NT2/D1 (cell line): ENCODE data around the gene GAS7.

Experiments
- SUZ12 ChIP-seq: IDR thresholded peaks from 2 replicates; pipeline ENCODE4 v1.6.1; 2011; ENCODE audit not compliant: insufficient read length, insufficient read depth; ENCODE audit errors: extremely low read depth
- YY1 ChIP-seq: IDR thresholded peaks from 2 replicates; pipeline ENCODE4 v1.6.1; 2011; ENCODE audit not compliant: insufficient read length, insufficient read depth
- ZNF274 ChIP-seq: IDR thresholded peaks from 2 replicates; pipeline ENCODE4 v1.6.1; 2011; ENCODE audit warnings: mild to moderate bottlenecking, low read depth, low read length

DNA sequence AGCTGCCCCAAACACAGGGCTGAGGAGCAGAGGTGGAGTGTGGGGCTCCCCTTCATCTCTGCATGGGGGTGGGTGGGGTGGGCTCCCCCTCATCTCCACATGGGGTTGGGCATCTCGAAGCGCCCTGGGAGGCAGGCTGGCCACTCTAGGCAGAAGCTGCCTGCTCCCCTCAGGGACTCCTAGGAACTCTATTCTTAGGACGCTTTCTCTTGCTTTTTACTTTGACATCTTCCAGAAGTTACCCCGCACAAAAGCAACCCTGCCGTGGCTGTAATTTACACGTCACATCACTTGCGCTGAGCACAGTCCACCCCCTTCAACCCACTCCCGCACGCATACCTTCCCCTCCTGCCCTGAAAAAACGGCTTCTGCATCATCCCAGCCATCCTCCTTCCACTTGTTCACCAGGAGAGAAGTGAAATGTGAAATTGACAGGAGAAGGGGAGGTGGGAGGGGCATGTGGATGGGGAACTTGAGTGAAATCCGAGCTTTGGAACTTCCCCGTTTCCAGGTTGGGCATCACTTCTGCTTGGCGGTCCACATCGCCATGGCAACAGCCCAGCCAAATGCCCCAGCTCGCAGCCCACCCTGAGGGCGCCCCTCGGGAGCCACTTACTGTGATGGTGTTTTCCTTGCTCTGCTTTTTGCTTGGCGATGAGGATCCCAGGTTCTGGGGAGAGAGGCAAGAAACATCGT lies 239.7 kb downstream of the GAS7 start:
- TF ChIP-seq ZNF274, result no peak
- TF ChIP-seq YY1, result no peak
- TF ChIP-seq SUZ12, result no peak
